ENCODE data around the gene LAMB1.

DNA sequence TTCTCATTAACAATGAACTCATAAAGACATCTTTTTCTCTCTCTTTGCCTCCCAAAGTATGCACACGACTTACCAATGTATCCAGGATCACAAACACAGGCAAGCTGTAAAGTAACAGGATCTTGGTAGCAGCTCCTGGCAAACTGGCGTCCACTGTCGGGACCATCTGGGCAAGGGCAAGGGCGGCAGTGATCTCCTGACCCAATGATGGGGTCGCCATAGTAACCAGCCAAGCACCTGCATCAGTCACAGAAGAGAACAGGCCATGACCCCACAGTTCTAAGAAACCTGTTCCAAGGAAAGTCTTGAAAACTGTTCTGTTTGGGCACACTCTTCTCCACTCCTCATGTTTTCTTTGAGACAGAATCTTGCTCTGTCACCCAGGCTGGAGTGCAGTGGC, 47.6 kb downstream of the LAMB1 start:
- TF ChIP-seq, protein P1, sequence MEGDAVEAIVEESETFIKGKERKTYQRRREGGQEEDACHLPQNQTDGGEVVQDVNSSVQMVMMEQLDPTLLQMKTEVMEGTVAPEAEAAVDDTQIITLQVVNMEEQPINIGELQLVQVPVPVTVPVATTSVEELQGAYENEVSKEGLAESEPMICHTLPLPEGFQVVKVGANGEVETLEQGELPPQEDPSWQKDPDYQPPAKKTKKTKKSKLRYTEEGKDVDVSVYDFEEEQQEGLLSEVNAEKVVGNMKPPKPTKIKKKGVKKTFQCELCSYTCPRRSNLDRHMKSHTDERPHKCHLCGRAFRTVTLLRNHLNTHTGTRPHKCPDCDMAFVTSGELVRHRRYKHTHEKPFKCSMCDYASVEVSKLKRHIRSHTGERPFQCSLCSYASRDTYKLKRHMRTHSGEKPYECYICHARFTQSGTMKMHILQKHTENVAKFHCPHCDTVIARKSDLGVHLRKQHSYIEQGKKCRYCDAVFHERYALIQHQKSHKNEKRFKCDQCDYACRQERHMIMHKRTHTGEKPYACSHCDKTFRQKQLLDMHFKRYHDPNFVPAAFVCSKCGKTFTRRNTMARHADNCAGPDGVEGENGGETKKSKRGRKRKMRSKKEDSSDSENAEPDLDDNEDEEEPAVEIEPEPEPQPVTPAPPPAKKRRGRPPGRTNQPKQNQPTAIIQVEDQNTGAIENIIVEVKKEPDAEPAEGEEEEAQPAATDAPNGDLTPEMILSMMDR (IDR thresholded peaks at IDR 0.05; ENCODE audit: poor library complexity), result no peak
- no peak for TF ChIP-seq EZH2phosphoT487 (IDR thresholded peaks at IDR 0.05; ENCODE audit: low read depth, severe bottlenecking, unreplicated experiment)
